ENCODE data around the gene ZNF793.

- TF ChIP-seq CTCF (IDR thresholded peaks at IDR 0.05) (no peak), POLR2A (IDR thresholded peaks at IDR 0.05) (no peak)
Measured at GRCh38 chr19:37519890-37520289, 13.2 kb downstream of the ZNF793 start.
